Left ventricle myocardium inferior (tissue), 1 donor: ENCODE results near the gene HEATR5A. TPM values are rescaled to one million over a fixed set of nuclear protein-coding genes. Genes with fewer than 3 reads are reported as not detected.
"Not testable (repeated sequence)": the region's sequence is repeated elsewhere in the genome, so short reads cannot be mapped to it uniquely, and the experiment has no call there.

Experiments
- DNase-seq: peaks from one replicate; pipeline ENCODE4 v3.0.0-alpha.2; 2020
- H3K27ac ChIP-seq: fragments of 200-600 bp; replicated peaks from 2 replicates; pipeline ENCODE4 v1.8.0; 2021
- H3K27me3 ChIP-seq: fragments of 200-600 bp; 2 replicates; pipeline ENCODE4 v1.8.0; 2021; ENCODE audit warnings: low read depth
- H3K36me3 ChIP-seq: fragments of 200-600 bp; 2 replicates; pipeline ENCODE4 v1.8.0; 2021
- H3K4me1 ChIP-seq: fragments of 200-600 bp; 2 replicates; pipeline ENCODE4 v1.8.0; 2021
- H3K4me3 ChIP-seq: fragments of 200-600 bp; 2 replicates; pipeline ENCODE4 v1.8.0; 2021; ENCODE audit warnings: mild to moderate bottlenecking, moderate library complexity
- H3K9me3 ChIP-seq: fragments of 200-600 bp; replicated peaks from 2 replicates; pipeline ENCODE4 v1.8.0; 2021
- CTCF ChIP-seq: fragments of 200-600 bp; IDR thresholded peaks from 2 replicates; pipeline ENCODE4 v1.8.0; 2021; ENCODE audit warnings: antibody characterized with exemption, mild to moderate bottlenecking, borderline replicate concordance
- intact Hi-C: fragments of 100-400 bp; cut with micrococcal nuclease; formaldehyde crosslinking; loops from one replicate; pipeline ENCODE4 v1.11.0; 2022
- total RNA-seq: library from RNA; stranded (reverse); fragmentation: NEBNext Ultra II Directional; extraction: Animal tissue kit (Norgen Biotek cat#: 25700); gene quantifications from one replicate; pipeline ENCODE4 v1.2.1, GENCODE V29; 2021
- donor health status: DM: no; HTN: yes; CAD: no; lungs with severe emphysema.

HEATR5A gene
- total RNA-seq, 1 donor from 2014 or later: 51.8 TPM

- Histone ChIP-seq H3K27me3 (no peaks in the 10 kb centered on the region), H3K36me3 (peaks cover 72% of the 10 kb centered on the region)
These were observed 33.3 kb downstream of the HEATR5A start for GRCh38 chr14:31387091-31387490.

GRCh38 chr14:31386271-31386670 is 34.1 kb downstream of the HEATR5A start:
- no peak overlapping the region for H3K27ac ChIP-seq
- intact Hi-C loops: no loop called here
- H3K4me3 ChIP-seq: no peak overlapping the region
- no peaks in the 10 kb centered on the region for H3K9me3 ChIP-seq
- peaks cover 26% of the 10 kb centered on the region for H3K4me1 ChIP-seq
- H3K36me3 ChIP-seq: peaks cover 72% of the 10 kb centered on the region
- DNase-seq: no peak
- H3K27me3 ChIP-seq: no peaks in the 10 kb centered on the region
- no peak for TF ChIP-seq CTCF

More at GRCh38 chr14:31387091-31387490, 33.3 kb downstream of the HEATR5A start:
- DNase-seq: no peak
- no peak for TF ChIP-seq CTCF
- H3K4me1 ChIP-seq: peaks cover 26% of the 10 kb centered on the region
- H3K4me3 ChIP-seq: no peak overlapping the region
- intact Hi-C loops: no loop called here
- no peak overlapping the region for H3K27ac ChIP-seq
- H3K9me3 ChIP-seq: no peaks in the 10 kb centered on the region

- H3K4me1 ChIP-seq: no peaks in the 10 kb centered on the region
- H3K9me3 ChIP-seq: no peaks in the 10 kb centered on the region
- intact Hi-C loops: no loop called here
- H3K27me3 ChIP-seq: no peaks in the 10 kb centered on the region
- H3K36me3 ChIP-seq: peaks cover 95% of the 10 kb centered on the region
- no peak for DNase-seq
- no peak overlapping the region for H3K27ac ChIP-seq
- H3K4me3 ChIP-seq: no peak overlapping the region
- no peak for TF ChIP-seq CTCF
These were observed 38.1 kb downstream of the HEATR5A start for GRCh38 chr14:31382221-31382620.

GRCh38 chr14:31380106-31380505 is 40.2 kb downstream of the HEATR5A start:
- intact Hi-C loops: no loop called here
- H3K27me3 ChIP-seq: no peaks in the 10 kb centered on the region
- H3K4me3 ChIP-seq: no peak overlapping the region
- H3K9me3 ChIP-seq: no peaks in the 10 kb centered on the region
- no peaks in the 10 kb centered on the region for H3K4me1 ChIP-seq
- DNase-seq: no peak
- H3K36me3 ChIP-seq: peaks cover 94% of the 10 kb centered on the region
- TF ChIP-seq CTCF: no peak
- H3K27ac ChIP-seq: no peak overlapping the region

GRCh38 chr14:31379125-31379947 is 41.0 kb downstream of the HEATR5A start:
- H3K36me3 ChIP-seq: peaks cover 95% of the 10 kb centered on the region
- H3K4me3 ChIP-seq, H3K9me3 ChIP-seq, DNase-seq, intact Hi-C loops, H3K4me1 ChIP-seq, H3K27ac ChIP-seq, H3K27me3 ChIP-seq: not testable (repeated sequence)

- H3K36me3 ChIP-seq: peaks cover 91% of the 10 kb centered on the region
- intact Hi-C loops: no loop called here
- no peak overlapping the region for H3K27ac ChIP-seq
- H3K4me3 ChIP-seq: no peak overlapping the region
- no peak for TF ChIP-seq CTCF
- no peaks in the 10 kb centered on the region for H3K4me1 ChIP-seq
- no peaks in the 10 kb centered on the region for H3K9me3 ChIP-seq
- DNase-seq: no peak
- no peaks in the 10 kb centered on the region for H3K27me3 ChIP-seq
These were observed 42.9 kb downstream of the HEATR5A start for GRCh38 chr14:31377433-31377832.
